Muscle of back (tissue), 11 donors: ENCODE data around the gene SH3D19. TPM values are rescaled to one million over a fixed set of nuclear protein-coding genes. Genes with fewer than 3 reads are reported as not detected.

Experiments
- DNase-seq, 3 donors: peaks; one replicate each; pipeline versions ENCODE4 v3.0.0 to v3.0.0-alpha.2; 2013
- polyA plus RNA-seq, 10 donors: library from polyadenylated mRNA; unstranded; fragments of 120-200 nt; gene quantifications; one replicate each; pipeline ENCODE4 v1.2.1, GENCODE V29; 2013; ENCODE audit not compliant: insufficient read length in 10 of 10

SH3D19 gene
- polyA plus RNA-seq, 10 donors = 31.3 to 47.7 (median 38.6) TPM

DNA sequence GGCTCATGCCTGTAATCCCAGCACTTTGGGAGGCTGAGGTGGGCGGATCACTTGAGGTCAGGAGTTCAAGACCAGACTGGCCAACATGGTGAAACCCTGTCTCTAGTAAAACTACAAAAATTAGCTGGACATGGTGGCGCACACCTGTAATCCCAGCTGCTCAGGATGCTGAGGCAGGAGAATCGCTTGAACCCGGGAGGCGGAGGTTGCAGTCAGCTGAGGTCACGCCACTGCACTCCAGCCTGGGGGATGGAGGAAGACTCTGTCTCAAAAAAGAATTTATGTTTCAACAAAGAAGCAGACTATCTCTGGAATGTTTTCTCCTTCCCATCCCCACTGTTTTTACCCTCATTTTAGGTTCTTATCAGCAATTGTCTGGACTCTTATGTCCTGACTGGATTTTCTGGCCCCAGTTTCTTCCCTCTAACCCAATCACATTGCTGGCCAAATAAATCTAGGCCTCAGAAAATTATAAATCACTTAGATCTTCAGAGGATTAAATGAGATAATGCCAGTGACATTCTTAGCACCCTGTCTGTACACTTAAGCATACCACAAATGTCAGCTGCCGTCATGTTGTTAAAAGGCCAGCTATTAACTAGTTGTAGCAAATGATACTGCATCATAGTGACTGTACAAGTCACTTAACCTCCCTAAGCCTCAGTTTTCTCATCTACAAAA lies 93.3 kb downstream of the SH3D19 start:
- DNase-seq = peak in 1 of 3 donors; percentile 18

DNA sequence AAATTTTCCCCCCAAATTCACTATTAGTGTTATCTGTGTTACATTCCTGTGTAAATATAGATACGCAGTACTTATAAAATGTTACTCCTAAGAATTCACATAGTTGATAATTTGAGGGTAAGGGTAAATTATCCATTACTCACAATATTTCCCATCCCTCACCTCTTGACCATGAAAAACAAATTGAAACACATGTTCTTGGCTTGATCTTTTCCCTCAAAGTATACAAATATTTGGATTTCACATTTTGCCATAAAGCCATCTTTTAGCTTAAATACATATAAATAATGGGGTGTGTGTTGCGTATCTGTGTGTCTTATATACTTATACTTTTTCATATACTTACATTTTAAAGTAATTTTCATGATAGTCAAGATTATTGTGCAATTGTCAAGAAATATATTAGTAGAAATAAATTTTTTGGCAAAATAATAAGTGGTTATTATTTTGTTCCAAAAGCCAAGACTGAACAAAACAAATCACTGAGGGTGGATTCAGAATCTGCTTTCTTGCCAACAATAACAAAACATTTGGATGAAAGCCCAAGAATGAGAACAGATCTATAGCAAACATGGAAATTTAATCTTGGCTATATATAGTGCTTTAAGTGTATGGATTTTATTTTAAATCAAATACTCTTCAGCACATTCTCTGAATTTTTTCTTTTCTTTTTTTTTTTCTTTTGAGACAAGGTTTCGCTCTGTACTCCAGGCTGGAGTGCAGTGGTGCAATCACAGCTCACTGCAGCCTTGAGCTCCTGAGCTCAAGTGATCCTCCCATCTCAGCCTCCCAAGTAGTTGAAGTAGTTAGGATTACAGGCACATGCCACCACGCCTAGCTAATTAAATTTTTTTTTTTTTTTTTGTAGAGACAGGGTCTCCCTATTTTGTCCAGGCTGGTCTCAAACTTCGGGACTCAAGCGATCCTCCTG lies 97.0 kb downstream of the SH3D19 start:
- DNase-seq = peak; percentile 80 to 90 (median 84)

- peak; percentile 87 to 95 (median 93) for DNase-seq
Measured at GRCh38 chr4:151227731-151228130, 97.7 kb downstream of the SH3D19 start.

DNA sequence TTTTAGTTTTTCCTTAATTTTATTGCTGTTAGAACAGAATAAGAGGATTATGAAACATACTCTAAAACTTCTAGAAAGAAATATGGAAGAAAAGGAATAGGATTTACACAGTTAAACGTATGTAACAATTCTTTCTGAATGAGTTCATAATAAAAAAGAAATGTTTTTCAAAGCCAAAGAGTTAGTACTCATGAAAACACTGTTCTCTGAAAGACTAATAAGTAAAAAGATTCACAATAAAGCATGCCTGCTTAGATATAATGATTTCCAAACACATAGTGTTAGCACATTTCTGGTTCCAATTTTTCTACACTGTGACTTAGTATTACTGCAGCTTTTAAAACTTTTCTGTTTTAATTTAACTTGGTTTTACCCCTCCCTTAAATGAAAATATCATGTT lies 98.2 kb downstream of the SH3D19 start:
- peak in 1 of 3 donors; percentile 17 for DNase-seq

DNA sequence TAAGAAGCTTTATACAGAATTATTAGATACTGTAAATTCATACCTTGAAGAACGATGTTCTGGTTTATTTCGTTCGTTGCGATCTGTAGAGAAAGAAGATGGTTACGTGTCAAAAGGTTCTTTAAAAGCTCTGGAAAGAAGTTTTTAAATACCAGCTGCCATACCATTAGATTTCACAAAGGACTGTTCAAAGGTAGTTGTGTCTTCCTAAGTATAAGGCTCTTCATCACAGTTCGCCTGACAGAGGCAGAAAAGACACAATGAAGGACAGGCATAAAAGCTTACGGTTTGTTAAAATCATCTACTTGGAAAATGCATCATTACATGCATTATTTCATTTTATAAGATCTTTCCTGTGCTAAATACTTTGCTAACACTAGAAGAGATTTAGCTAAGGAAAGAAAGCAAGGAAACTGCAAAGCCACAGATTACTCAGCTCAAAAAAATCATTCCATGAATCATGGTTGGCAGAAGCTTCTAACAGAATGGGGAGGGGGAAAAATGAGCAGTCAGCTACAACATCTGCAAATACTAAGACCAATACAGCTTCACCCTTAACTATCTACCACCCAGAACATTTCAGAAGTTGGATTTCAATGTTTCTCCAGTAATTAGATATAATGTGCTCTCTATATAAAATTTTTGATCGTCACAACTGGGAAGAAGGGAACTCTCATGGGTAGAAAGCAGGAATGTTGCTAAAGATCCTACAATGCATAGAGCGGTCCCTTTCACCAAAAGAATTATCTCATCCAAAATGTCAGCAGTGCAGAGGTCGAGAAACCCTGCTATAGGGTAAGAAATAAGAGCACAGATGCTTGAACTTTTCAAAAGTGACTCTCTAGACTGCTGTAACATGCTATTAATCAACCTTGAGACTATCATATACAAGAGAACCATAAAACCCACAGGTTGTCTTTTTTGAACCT lies 99.1 kb downstream of the SH3D19 start:
- peak; percentile 92 to 95 (median 92) for DNase-seq

- DNase-seq = no peak
Measured at GRCh38 chr4:151223465-151223864, 101.9 kb downstream of the SH3D19 start.

- DNase-seq = no peak
Measured at GRCh38 chr4:151219948-151220347, 105.5 kb downstream of the SH3D19 start.

DNA sequence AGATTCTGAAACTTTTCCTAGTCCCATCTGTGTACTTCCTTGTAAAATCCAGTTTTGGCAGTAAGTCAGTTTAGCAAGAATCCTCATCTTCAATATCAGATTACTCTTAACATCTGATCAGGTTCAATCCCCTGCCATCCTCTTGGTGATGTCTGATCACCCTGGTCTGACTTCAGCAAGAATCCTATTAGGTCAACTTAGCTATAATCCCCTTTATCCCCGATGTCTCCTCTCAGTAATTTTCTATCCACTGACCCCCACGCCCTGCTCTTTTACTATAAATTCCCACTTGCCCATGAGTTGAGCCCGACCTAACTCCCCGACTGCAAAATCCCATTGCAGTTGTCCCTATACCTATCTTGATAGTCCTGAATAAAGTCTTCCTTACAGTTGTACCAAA lies 106.3 kb downstream of the SH3D19 start:
- no peak for DNase-seq

DNA sequence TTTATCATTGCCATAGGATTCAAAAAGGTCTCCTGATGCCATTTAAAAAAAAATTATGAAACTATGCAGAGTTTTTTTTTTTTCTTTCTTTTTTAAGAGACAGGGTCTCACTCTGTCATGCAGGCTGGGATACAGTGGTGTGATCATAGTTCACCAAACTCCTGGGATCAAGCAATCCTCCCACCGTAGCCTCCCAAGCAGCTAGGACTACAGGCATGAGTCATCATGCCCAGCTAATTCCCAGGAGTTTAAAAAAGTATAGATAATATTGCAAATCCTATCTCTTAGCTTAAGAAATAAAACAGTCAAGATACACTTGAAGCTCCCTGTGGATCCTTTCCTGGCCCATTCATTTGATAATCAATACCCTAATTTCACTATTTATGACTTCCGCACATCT lies 107.1 kb downstream of the SH3D19 start:
- no peak for DNase-seq

GRCh38 chr4:151217326-151217725 lies 108.1 kb downstream of the SH3D19 start:
- DNase-seq = no peak

- DNase-seq = no peak
Measured at GRCh38 chr4:151215295-151215694, 110.1 kb downstream of the SH3D19 start.

- DNase-seq = no peak
Measured at GRCh38 chr4:151207868-151208267, 117.5 kb downstream of the SH3D19 start.

GRCh38 chr4:151207186-151207585 lies 118.2 kb downstream of the SH3D19 start:
- no peak for DNase-seq

GRCh38 chr4:151206241-151207005 lies 119.0 kb downstream of the SH3D19 start:
- DNase-seq = no peak

- no peak for DNase-seq
Measured at GRCh38 chr4:151205722-151206121, 119.7 kb downstream of the SH3D19 start.

DNA sequence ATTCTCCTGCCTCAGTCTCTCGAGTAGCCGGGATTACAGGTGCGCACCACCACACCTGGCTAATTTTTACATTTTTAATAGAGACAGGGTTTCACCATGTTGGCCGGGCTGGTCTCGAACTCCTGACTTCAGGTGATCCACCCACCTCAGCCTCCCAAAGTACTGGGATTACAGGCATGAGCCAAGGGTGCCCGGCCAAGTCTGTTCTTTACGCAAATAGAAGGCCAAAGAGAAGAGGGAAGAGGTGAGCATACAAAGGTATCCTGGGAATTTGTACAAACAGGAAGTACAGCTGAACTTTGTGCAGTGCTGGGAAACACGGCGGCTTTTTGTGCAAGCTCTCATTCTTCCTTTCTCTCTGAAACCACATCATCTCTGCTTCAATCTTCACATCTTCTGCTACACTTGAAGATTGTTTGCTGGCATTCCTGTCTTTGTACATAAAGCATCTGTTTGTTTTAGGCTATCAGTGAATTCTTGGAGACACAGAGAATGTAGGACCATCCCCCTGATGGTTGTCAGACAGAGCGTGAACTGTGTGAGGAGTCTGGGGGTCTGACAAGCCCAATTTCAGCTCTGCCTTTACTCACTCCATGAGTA lies 120.4 kb downstream of the SH3D19 start:
- no peak for DNase-seq

GRCh38 chr4:151202851-151203455 lies 122.5 kb downstream of the SH3D19 start:
- peak in 2 of 3 donors; percentile 33 to 41 for DNase-seq

DNA sequence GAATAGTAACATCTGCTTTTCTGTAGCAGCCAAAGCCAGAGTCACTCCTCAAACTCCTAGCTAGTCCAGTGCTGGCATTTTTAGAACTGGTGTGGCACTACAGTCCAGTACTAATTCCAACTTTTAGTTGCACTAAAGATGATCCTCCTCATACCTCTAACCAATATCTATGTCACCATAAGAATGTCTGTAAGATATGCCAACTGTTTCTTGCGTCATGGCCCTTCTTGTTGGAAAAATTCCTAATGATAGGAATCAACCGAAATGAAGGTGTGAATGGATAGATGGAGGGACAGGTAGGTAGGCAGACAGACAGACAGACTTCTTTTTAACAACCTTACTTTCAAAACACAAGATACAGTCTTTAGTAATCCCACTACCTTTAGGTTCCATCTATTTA lies 123.0 kb downstream of the SH3D19 start:
- no peak for DNase-seq

- peak in 1 of 3 donors; percentile 38 for DNase-seq
Measured at GRCh38 chr4:151199319-151200190, 125.8 kb downstream of the SH3D19 start.
